Right lung (tissue), 5 donors: Measurements from ENCODE around the gene UNCX. TPM values are rescaled to one million over a fixed set of nuclear protein-coding genes. Genes with fewer than 3 reads are reported as not detected.
"Not testable (repeated sequence)": the region's sequence is repeated elsewhere in the genome, so short reads cannot be mapped to it uniquely, and the experiment has no call there.

Experiments
- DNase-seq, 2 donors: peaks; one replicate each; pipeline ENCODE4 v3.0.0-alpha.2; 2013
- polyA plus RNA-seq, 5 donors: library from polyadenylated mRNA; unstranded; fragments of 120-200 nt; gene quantifications; one replicate each; pipeline versions ENCODE4 v1.2.1 to v1.2.3, GENCODE V29; 2013; ENCODE audit warnings: inconsistent platforms in 1 of 5, low replicate concordance in 1 of 5; ENCODE audit not compliant: insufficient read length in 5 of 5, insufficient read depth in 1 of 5

The UNCX gene
- polyA plus RNA-seq, 5 donors = not detected

- DNase-seq = no peak
These were observed 22.6 kb downstream of the UNCX start for GRCh38 chr7:1255080-1255816.

GRCh38 chr7:1255817-1256340 lies 23.2 kb downstream of the UNCX start:
- no peak for DNase-seq

GRCh38 chr7:1256621-1257020 lies 23.9 kb downstream of the UNCX start:
- no peak for DNase-seq

GRCh38 chr7:1257221-1257620 lies 24.5 kb downstream of the UNCX start:
- DNase-seq = no peak

DNA sequence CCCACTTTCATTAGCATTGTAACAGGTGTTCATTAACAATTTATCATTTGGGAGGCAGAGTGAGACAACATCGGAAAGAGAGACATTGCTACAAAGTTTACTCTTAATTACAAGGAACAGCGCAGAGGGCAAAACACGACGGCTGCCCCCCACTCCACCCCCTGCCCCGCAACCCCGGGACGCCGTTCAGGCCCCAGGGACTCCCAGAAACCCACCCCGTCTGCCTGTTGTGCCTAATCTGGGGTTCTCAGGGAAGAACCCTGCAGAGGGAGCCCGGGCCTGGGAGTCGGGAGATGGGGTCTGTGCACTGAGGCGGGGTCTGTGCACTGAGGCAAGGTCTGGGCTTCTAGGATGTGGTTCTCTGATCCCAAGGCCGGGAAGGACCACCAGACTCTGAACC lies 25.2 kb downstream of the UNCX start:
- no peak for DNase-seq

DNA sequence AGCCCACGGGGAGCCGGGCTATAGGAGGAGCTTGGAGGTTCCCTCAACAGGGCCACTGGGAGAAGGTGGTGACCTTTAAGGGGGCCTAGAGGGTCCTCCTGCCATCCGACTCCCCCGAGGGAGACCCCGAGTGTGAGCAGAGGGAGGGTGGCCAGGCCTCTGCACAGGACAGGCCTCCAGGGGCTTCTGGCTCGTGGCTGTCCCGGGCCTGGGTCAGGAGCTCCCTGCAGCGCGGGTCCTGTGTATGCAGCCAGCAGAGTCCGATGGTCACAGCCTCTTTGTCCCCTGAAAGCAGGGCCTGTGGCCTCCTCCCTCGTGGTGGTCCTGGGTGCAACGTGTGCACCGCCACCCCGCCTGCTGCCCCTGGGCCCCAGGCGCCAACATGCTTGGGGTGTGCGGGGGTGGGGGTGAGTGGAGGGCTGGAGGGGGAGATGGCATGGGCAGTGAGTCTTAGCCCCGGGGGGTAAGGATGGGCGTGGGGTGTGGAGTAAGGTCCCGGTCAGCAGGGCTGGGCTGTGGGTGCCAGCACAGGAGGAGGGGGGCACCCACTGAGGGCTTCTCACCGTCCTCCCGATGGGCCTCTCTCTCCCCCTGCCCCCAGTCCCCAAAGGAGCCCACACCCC lies 27.1 kb downstream of the UNCX start:
- DNase-seq = no peak

DNA sequence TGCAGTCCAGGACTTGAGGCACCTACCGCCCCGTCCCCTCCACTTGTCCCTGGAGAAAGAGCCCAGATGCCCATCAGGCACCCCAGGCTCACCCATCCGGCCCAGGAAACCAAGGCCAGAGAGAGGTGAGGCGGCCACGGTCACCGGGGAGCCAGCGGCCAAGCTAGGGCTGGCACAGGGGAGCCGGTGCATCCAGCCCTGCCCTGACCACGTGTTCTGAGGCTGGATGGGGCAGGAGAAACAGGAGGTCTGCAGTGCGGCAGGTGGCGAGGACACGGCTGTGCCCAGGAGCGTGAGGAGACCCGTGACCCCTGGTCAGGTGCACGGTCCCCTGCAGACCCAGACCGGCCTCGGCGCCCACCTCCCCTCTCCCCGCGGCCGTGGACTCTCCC lies 27.6 kb downstream of the UNCX start:
- DNase-seq = no peak

DNA sequence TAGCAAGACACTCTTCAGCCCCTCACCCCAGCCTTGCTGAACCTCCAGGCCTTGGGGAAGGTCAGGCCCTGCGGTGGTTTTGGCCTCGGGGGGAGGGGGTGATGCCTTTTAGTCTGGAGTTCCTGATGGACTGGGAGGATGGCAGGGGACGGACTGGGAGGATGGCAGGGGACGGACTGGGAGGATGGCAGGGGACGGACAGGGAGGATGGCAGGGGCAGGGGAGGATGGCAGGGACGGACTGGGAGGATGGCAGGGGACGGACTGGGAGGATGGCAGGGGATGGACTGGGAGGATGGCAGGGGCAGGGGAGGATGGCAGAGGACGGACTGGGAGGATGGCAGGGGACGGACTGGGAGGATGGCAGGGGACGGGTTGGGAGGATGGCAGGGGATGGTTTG lies 28.4 kb downstream of the UNCX start:
- not testable (repeated sequence) for DNase-seq

DNA sequence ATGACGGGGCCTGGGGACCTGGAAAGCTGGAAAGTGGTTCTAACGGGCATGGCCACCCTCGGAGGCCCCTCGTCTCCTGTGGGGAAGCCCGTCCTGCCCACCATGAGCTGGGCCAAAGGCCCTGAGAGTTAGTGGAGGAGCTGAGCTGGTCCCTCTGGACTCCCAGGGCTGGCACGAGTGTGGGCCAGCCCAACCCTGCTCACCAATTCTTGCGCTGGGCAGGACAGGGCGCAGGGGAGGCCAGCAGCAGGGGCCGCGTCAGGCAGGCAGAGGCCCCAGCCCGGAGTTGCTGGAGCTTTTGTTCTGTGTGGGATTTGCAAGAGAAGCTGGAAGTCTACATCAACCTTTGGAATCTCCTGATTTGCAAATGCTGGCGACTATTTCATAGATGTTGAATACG lies 29.8 kb downstream of the UNCX start:
- no peak for DNase-seq

GRCh38 chr7:1263391-1263951 lies 30.8 kb downstream of the UNCX start:
- DNase-seq = no peak

DNA sequence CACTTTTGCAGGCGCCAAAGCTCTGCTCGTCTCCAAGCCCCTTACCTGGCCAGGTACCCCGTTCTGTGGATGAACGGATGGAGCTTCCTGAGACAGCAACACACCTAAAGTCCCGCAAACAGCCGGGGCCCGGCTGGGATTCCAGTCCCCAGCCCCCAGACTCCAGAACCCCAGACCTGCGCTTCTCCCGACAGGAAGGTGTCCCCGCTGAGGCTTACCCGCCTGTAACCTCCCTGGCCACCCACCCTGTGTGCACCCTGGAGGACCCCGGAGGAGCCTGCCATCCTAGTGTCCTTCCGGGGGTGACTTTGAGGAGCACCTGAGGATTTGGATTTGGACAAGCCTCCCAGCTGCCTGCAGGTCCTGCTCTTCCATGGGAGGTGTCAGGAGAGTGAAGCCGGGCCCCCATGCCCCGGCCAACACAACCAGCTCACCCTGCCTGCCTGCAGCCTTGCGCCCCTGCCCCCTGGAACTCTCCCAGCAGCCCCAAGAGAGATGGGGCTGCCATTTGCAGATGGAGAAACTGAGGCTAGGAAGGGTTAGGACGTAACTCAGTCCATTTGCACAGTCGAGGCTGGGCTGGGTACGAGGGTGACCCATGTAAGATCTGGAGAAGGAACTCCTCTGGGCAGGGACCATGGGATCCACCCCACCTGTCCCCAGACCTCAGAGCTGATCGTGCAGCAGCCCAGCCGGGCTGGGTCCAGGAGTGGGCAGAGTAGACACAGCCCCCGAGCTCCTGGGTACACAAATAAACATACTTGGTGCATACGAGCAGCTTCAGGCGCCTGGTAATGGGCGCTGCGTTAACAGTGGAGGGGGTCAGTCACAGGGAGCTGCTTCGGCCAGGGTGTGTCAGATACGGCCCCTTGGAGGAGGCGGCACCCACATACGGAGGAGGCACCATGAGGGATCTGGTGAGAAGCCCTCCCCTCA lies 31.9 kb downstream of the UNCX start:
- DNase-seq = no peak

DNA sequence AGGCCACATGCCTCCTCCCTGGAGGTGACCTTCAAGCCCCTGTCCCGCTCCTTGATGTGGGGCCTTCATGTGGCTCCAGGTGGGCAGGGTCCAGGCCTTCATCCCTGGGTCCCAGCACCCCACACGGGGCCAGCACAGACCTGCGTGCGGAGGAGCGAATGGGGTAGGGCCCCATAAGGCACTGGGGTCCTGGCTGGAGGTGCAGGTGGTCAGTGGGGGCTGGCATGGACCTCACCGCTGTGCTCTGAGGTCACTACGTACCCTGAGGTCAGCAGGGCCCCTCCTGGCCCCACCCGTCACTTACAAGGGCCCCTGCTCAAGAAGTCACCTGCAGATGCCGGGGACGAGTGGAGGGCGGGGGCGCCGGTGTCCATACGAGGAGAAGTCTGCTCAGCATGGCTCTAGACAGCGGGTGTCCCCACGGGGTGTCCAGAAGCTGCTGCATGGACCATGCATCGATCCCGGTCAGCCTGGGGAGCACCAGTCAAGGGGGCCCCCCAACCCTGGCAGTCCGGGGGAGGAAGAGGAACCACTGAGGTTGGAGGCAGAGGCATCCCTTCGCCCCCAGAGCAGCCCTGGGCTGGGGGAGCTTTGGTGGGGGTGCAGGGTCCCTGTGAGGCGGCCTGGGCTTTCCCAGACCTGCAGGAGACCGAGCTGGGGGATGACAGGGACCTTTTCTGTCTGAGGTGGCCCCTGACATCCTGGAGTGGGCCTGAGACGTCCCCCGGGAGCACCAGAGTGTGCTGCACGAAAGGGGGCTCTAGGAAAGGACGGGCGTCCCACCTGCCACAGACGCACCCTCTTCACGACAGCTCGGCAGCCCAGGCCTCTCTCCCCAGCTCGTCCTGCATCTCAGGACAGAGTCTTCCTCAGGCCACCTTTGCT lies 34.6 kb downstream of the UNCX start:
- DNase-seq = no peak

- DNase-seq = no peak
These were observed 35.6 kb downstream of the UNCX start for GRCh38 chr7:1268076-1268815.

GRCh38 chr7:1268866-1269265 lies 36.2 kb downstream of the UNCX start:
- DNase-seq = no peak

- DNase-seq = no peak
These were observed 36.7 kb downstream of the UNCX start for GRCh38 chr7:1269336-1269890.

DNA sequence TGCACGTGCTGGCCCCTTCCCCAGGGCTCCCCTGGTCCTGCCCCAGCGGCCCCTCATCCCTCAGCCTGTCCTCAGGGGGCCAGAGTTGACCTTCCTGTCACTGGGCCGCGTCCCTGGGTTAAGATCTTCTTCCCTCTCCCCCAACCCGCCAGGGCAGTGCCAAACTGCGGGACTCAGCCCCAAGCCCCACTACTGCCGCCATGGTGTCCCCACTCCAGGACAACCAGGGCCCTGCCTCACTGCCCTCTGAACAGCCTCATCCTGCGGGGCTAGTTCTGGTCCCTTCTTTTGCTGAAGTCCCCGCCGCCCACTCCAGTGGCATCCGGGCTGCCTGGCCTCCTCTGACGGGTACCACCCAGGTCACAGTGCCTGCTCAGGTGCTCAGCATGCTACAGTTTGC lies 37.5 kb downstream of the UNCX start:
- no peak for DNase-seq

DNA sequence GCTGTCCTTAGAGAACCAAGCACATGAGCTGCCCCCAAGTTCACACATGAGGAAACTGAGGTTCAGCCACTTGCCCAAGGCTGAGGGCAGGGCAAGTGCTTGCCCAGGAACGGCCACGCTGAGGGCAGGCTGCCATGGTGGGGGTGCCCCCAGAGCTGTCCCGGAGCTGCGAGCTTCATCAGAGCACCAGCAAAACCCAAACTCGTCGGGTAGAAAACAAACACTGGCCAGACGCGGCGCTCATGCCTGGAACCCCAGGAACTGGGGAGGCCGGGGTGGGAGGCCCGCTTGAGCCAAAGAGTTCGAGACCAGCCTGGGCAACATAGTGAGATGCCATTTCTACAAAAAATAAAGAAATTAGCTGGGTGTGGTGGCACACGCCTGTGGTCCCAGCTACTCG lies 38.4 kb downstream of the UNCX start:
- DNase-seq = no peak

GRCh38 chr7:1271656-1272055 lies 39.0 kb downstream of the UNCX start:
- DNase-seq = no peak

DNA sequence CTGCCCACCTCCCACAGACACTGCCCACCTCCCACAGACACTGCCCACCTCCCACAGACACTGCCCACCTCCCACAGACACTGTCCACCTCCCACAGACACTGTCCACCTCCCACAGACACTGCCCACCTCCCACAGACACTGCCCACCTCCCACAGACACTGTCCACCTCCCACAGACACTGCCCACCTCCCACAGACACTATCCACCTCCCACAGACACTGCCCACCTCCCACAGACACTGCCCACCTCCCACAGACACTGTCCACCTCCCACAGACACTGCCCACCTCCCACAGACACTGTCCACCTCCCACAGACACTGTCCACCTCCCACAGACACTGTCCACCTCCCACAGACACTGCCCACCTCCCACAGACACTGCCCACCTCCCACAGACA lies 39.5 kb downstream of the UNCX start:
- not testable (repeated sequence) for DNase-seq
